H1 (cell line): ENCODE measurements around the gene BRCA1. TPM values are rescaled to one million over a fixed set of nuclear protein-coding genes. Genes with fewer than 3 reads are reported as not detected.

Source experiments
- CEBPB ChIP-seq: IDR thresholded peaks from 2 replicates; pipeline ENCODE4 v1.6.1; 2012; ENCODE audit warnings: low read depth, low read length
- CHD7 ChIP-seq: fragments of 300-600 bp; sonication (generic); IDR thresholded peaks from 2 replicates; pipeline ENCODE4 v1.7.1; 2012; ENCODE audit warnings: low read length, moderate library complexity, mild to moderate bottlenecking, inconsistent platforms; ENCODE audit not compliant: insufficient replicate concordance
- EP300 ChIP-seq, 2 experiments: IDR thresholded peaks; 1 replicate in 1 of 2; 2 replicates in 1 of 2; pipeline ENCODE4 v1.6.1; 2011 to 2012; ENCODE audit warnings: low read depth in 2 of 2, low read length in 2 of 2, mild to moderate bottlenecking in 2 of 2, borderline replicate concordance in 1 of 2, inconsistent platforms in 1 of 2, moderate library complexity in 1 of 2
- PHF8 ChIP-seq: fragments of 200-600 bp; sonication (generic); conservative IDR thresholded peaks from 2 replicates; pipeline ENCODE4 v1.7.1; 2012; ENCODE audit warnings: low read depth, mild to moderate bottlenecking, inconsistent platforms, low read length, moderate library complexity
- POLR2A ChIP-seq, 2 experiments: IDR thresholded peaks; 1 replicate in 1 of 2; 2 replicates in 1 of 2; pipeline ENCODE4 v1.6.1; 2011; ENCODE audit warnings: low read depth in 2 of 2, low read length in 2 of 2, mild to moderate bottlenecking in 2 of 2; ENCODE audit errors: control extremely low read depth in 1 of 2
- SAP30 ChIP-seq: fragments of 300-600 bp; sonication (generic); IDR thresholded peaks from 2 replicates; pipeline ENCODE4 v1.7.1; 2012; ENCODE audit warnings: low read length, moderate library complexity, mild to moderate bottlenecking, inconsistent platforms; ENCODE audit not compliant: insufficient read depth, insufficient replicate concordance
- SIN3A ChIP-seq, 2 experiments: IDR thresholded peaks in 1 of 2; conservative IDR thresholded peaks in 1 of 2; 2 replicates each; pipeline ENCODE4 v1.6.1; 2011 to 2012; ENCODE audit warnings: low read length in 2 of 2, improper control_type of control experiment in 1 of 2, low read depth in 1 of 2, mild to moderate bottlenecking in 1 of 2
- SP1 ChIP-seq: IDR thresholded peaks from 2 replicates; pipeline ENCODE4 v1.6.1; 2011; ENCODE audit warnings: low read depth, low read length
- SP2 ChIP-seq: IDR thresholded peaks from 2 replicates; pipeline ENCODE4 v1.6.1; 2012; ENCODE audit warnings: mild to moderate bottlenecking, low read length, inconsistent platforms
- TAF7 ChIP-seq: optimal IDR thresholded peaks from 2 replicates; pipeline ENCODE3; 2011; ENCODE audit warnings: low read depth, mild to moderate bottlenecking, inconsistent platforms, low read length, moderate library complexity, borderline replicate concordance
- USF2 ChIP-seq: IDR thresholded peaks from 2 replicates; pipeline ENCODE4 v1.6.1; 2011; ENCODE audit warnings: low read length, improper control_type of control experiment
- polyA plus RNA-seq, 7 experiments: library from polyadenylated mRNA; depleted of rRNA in 3 of 7; stranded (reverse) in 5 of 7; unstranded in 2 of 7; fragments of >200 nt in 5 of 7; fragments of 200-250 nt in 2 of 7; gene quantifications; 1 replicate in 5 of 7; 2 replicates in 1 of 7; 4 replicates in 1 of 7; pipeline versions ENCODE4 v1.2.1 to v1.2.3, GENCODE V29; 2011 to 2013; ENCODE audit warnings: missing spikeins in 2 of 7, mixed read lengths in 2 of 7
- total RNA-seq: library from RNA; stranded (reverse); fragmentation: NEBNext Ultra II Directional; extraction: Animal tissue kit (Norgen Biotek cat#: 25700); gene quantifications from 2 replicates; pipeline ENCODE4 v1.2.1, GENCODE V29; 2021

The BRCA1 gene
- total and polyA plus RNA-seq, 2 of the 8 experiments (the other 6 are each of a cell fraction or from before 2014, with no cell fraction given): 30.7 to 39.2 TPM

GRCh38 chr17:43039646-43040045, 85.5 kb downstream of the BRCA1 start (continued):
- TF ChIP-seq CHD7: no peak
- no peak for TF ChIP-seq PHF8
- TF ChIP-seq TAF7: no peak
- TF ChIP-seq SAP30: no peak
- no peak for TF ChIP-seq SIN3A (conservative IDR thresholded peaks at IDR 0.05 in 1 of 2, IDR thresholded peaks at IDR 0.05 in 1 of 2; ENCODE audit: low read depth in 1 of 2, low read length in 2 of 2)
- no peak for TF ChIP-seq USF2
- no peak for TF ChIP-seq SP2
- TF ChIP-seq POLR2A (IDR thresholded peaks at IDR 0.05; ENCODE audit: control extremely low read depth in 1 of 2, low read depth in 2 of 2, low read length in 2 of 2): no peak
- no peak for TF ChIP-seq CEBPB
- no peak for TF ChIP-seq EP300 (IDR thresholded peaks at IDR 0.05; ENCODE audit: borderline replicate concordance in 1 of 2, low read depth in 2 of 2, low read length in 2 of 2)
- TF ChIP-seq SP1: no peak
